IgD-negative memory B cell (primary cell): ENCODE measurements around the gene KCNMA1. TPM values are rescaled to one million over a fixed set of nuclear protein-coding genes. Genes with fewer than 3 reads are reported as not detected.

Experiments
- H3K27ac Mint-ChIP-seq, 3 donors: one replicate each; pipeline ENCODE4 v1.8.0; 2020 to 2022; ENCODE audit warnings: mild to moderate bottlenecking in 3 of 3, mixed read lengths in 3 of 3, moderate library complexity in 1 of 3
- H3K27me3 Mint-ChIP-seq: one replicate; pipeline ENCODE4 v1.8.0; 2021; ENCODE audit warnings: mixed read lengths
- H3K36me3 Mint-ChIP-seq: one replicate; pipeline ENCODE4 v1.8.0; 2020; ENCODE audit warnings: mild to moderate bottlenecking, mixed read lengths
- H3K4me1 Mint-ChIP-seq, 3 donors: one replicate each; pipeline ENCODE4 v1.8.0; 2020 to 2022; ENCODE audit warnings: mixed read lengths in 3 of 3, mild to moderate bottlenecking in 1 of 3
- H3K4me3 Mint-ChIP-seq, 4 donors: one replicate each; pipeline ENCODE4 v1.8.0; 2020 to 2022; ENCODE audit warnings: mild to moderate bottlenecking in 4 of 4, mixed read lengths in 4 of 4, moderate library complexity in 3 of 4
- H3K9me3 Mint-ChIP-seq, 3 donors: one replicate each; pipeline ENCODE4 v1.8.0; 2020 to 2021; ENCODE audit warnings: mixed read lengths in 3 of 3, mild to moderate bottlenecking in 1 of 3
- polyA plus RNA-seq: library from polyadenylated mRNA; unstranded; fragments of 300-500 nt; fragmentation: Illumina TruSeq; gene quantifications from one replicate; pipeline ENCODE4 v1.2.3, GENCODE V29; 2021

Gene KCNMA1
- polyA plus RNA-seq, 1 donor from 2014 or later: 5.5 TPM

- H3K27ac Mint-ChIP-seq: no peak overlapping the region
- peaks cover 4% of the 10 kb centered on the region for H3K27me3 Mint-ChIP-seq
- no peaks in the 10 kb centered on the region for H3K9me3 Mint-ChIP-seq
- H3K4me3 Mint-ChIP-seq: no peak overlapping the region
- H3K4me1 Mint-ChIP-seq: peaks cover 6 to 18% (median 7%) of the 10 kb centered on the region in 3 donors
- no peaks in the 10 kb centered on the region for H3K36me3 Mint-ChIP-seq
These were observed 630.6 kb downstream of the KCNMA1 start for GRCh38 chr10:77006836-77007511.

- Mint-ChIP-seq H3K27ac (no peak overlapping the region), H3K36me3 (no peaks in the 10 kb centered on the region), H3K27me3 (peaks cover 2% of the 10 kb centered on the region), H3K9me3 (no peaks in the 10 kb centered on the region), H3K4me1 (peaks cover 5 to 17% (median 6%) of the 10 kb centered on the region in 3 donors), H3K4me3 (no peak overlapping the region)
These were observed 631.7 kb downstream of the KCNMA1 start for GRCh38 chr10:77005871-77006270.

- no peaks in the 10 kb centered on the region for H3K36me3 Mint-ChIP-seq
- H3K9me3 Mint-ChIP-seq: no peaks in the 10 kb centered on the region
- H3K27ac Mint-ChIP-seq: no peak overlapping the region
- no peaks in the 10 kb centered on the region for H3K27me3 Mint-ChIP-seq
- H3K4me1 Mint-ChIP-seq: peaks cover 1 to 10% (median 4%) of the 10 kb centered on the region in 3 donors
- no peak overlapping the region for H3K4me3 Mint-ChIP-seq
These were observed 632.6 kb downstream of the KCNMA1 start for GRCh38 chr10:77004917-77005564.

- Mint-ChIP-seq H3K4me3 (no peak overlapping the region), H3K4me1 (peaks cover 0 to 2% (median 0%) of the 10 kb centered on the region in 3 donors), H3K9me3 (no peaks in the 10 kb centered on the region), H3K27ac (no peak overlapping the region), H3K27me3 (no peaks in the 10 kb centered on the region), H3K36me3 (no peaks in the 10 kb centered on the region)
These were observed 634.7 kb downstream of the KCNMA1 start for GRCh38 chr10:77002872-77003271.

GRCh38 chr10:77001206-77001605 lies 636.4 kb downstream of the KCNMA1 start:
- Mint-ChIP-seq H3K4me3 (no peak overlapping the region), H3K36me3 (no peaks in the 10 kb centered on the region), H3K27me3 (no peaks in the 10 kb centered on the region), H3K4me1 (no peaks in the 10 kb centered on the region), H3K27ac (peak overlapping the region in 1 of 3 donors; percentile 33), H3K9me3 (no peaks in the 10 kb centered on the region)

- no peaks in the 10 kb centered on the region for H3K9me3 Mint-ChIP-seq
- H3K36me3 Mint-ChIP-seq: no peaks in the 10 kb centered on the region
- H3K27me3 Mint-ChIP-seq: no peaks in the 10 kb centered on the region
- no peak overlapping the region for H3K27ac Mint-ChIP-seq
- H3K4me3 Mint-ChIP-seq: no peak overlapping the region
- H3K4me1 Mint-ChIP-seq: no peaks in the 10 kb centered on the region
These were observed 639.2 kb downstream of the KCNMA1 start for GRCh38 chr10:76998451-76998850.

GRCh38 chr10:76997631-76998030 lies 640.0 kb downstream of the KCNMA1 start:
- H3K27me3 Mint-ChIP-seq: no peaks in the 10 kb centered on the region
- H3K9me3 Mint-ChIP-seq: no peaks in the 10 kb centered on the region
- no peaks in the 10 kb centered on the region for H3K36me3 Mint-ChIP-seq
- no peak overlapping the region for H3K27ac Mint-ChIP-seq
- no peaks in the 10 kb centered on the region for H3K4me1 Mint-ChIP-seq
- H3K4me3 Mint-ChIP-seq: no peak overlapping the region

GRCh38 chr10:76995023-76995422 lies 642.6 kb downstream of the KCNMA1 start:
- Mint-ChIP-seq H3K36me3 (no peaks in the 10 kb centered on the region), H3K9me3 (no peaks in the 10 kb centered on the region), H3K27ac (peak overlapping the region in 1 of 3 donors; percentile 18), H3K27me3 (no peaks in the 10 kb centered on the region), H3K4me1 (peaks cover 0 to 1% (median 0%) of the 10 kb centered on the region in 3 donors), H3K4me3 (no peak overlapping the region)

- Mint-ChIP-seq H3K36me3 (no peaks in the 10 kb centered on the region), H3K9me3 (no peaks in the 10 kb centered on the region)
These were observed 644.4 kb downstream of the KCNMA1 start for GRCh38 chr10:76993213-76993612.

GRCh38 chr10:76992467-76992866 lies 645.1 kb downstream of the KCNMA1 start:
- H3K4me3 Mint-ChIP-seq: no peak overlapping the region
- no peak overlapping the region for H3K27ac Mint-ChIP-seq
- H3K4me1 Mint-ChIP-seq: peaks cover 0 to 1% (median 0%) of the 10 kb centered on the region in 3 donors
- H3K9me3 Mint-ChIP-seq: no peaks in the 10 kb centered on the region
- no peaks in the 10 kb centered on the region for H3K36me3 Mint-ChIP-seq
- H3K27me3 Mint-ChIP-seq: no peaks in the 10 kb centered on the region

More at GRCh38 chr10:76993213-76993612, 644.4 kb downstream of the KCNMA1 start:
- no peak overlapping the region for H3K4me3 Mint-ChIP-seq
- no peaks in the 10 kb centered on the region for H3K27me3 Mint-ChIP-seq
- no peak overlapping the region for H3K27ac Mint-ChIP-seq
- peaks cover 0 to 1% (median 0%) of the 10 kb centered on the region in 3 donors for H3K4me1 Mint-ChIP-seq

- Mint-ChIP-seq H3K4me3 (no peak overlapping the region), H3K36me3 (no peaks in the 10 kb centered on the region), H3K27ac (no peak overlapping the region), H3K9me3 (no peaks in the 10 kb centered on the region), H3K4me1 (peaks cover 0 to 1% (median 0%) of the 10 kb centered on the region in 3 donors), H3K27me3 (no peaks in the 10 kb centered on the region)
These were observed 646.0 kb downstream of the KCNMA1 start for GRCh38 chr10:76991621-76992020.

- Mint-ChIP-seq H3K9me3 (no peaks in the 10 kb centered on the region), H3K4me3 (no peak overlapping the region)
These were observed 647.0 kb downstream of the KCNMA1 start for GRCh38 chr10:76990561-76990960.

GRCh38 chr10:76984559-76985443 lies 652.8 kb downstream of the KCNMA1 start:
- H3K9me3 Mint-ChIP-seq: no peaks in the 10 kb centered on the region
- no peak overlapping the region for H3K4me3 Mint-ChIP-seq
- no peaks in the 10 kb centered on the region for H3K27me3 Mint-ChIP-seq
- no peak overlapping the region for H3K27ac Mint-ChIP-seq
- peaks cover 0 to 1% (median 0%) of the 10 kb centered on the region in 3 donors for H3K4me1 Mint-ChIP-seq
- peaks cover 2% of the 10 kb centered on the region for H3K36me3 Mint-ChIP-seq

More at GRCh38 chr10:76990561-76990960, 647.0 kb downstream of the KCNMA1 start:
- H3K36me3 Mint-ChIP-seq: no peaks in the 10 kb centered on the region
- H3K27me3 Mint-ChIP-seq: no peaks in the 10 kb centered on the region
- peaks cover 0 to 1% (median 0%) of the 10 kb centered on the region in 3 donors for H3K4me1 Mint-ChIP-seq
- H3K27ac Mint-ChIP-seq: no peak overlapping the region

- Mint-ChIP-seq H3K27me3 (no peaks in the 10 kb centered on the region), H3K36me3 (peaks cover 2% of the 10 kb centered on the region), H3K9me3 (no peaks in the 10 kb centered on the region), H3K4me3 (no peak overlapping the region), H3K4me1 (peaks cover 0 to 1% (median 0%) of the 10 kb centered on the region in 3 donors), H3K27ac (no peak overlapping the region)
These were observed 654.0 kb downstream of the KCNMA1 start for GRCh38 chr10:76983624-76984023.

- no peak overlapping the region for H3K4me3 Mint-ChIP-seq
- peaks cover 0 to 1% (median 0%) of the 10 kb centered on the region in 3 donors for H3K4me1 Mint-ChIP-seq
- H3K27ac Mint-ChIP-seq: no peak overlapping the region
- no peaks in the 10 kb centered on the region for H3K9me3 Mint-ChIP-seq
- no peaks in the 10 kb centered on the region for H3K27me3 Mint-ChIP-seq
- peaks cover 2% of the 10 kb centered on the region for H3K36me3 Mint-ChIP-seq
These were observed 654.9 kb downstream of the KCNMA1 start for GRCh38 chr10:76982671-76983070.
